NCI-H2227 (cell line): ENCODE results near the gene KIAA1755.
A peak's percentile ranks its signal among the peaks of the same experiment; 100 is the strongest.

ENCODE experiments used
- DNase-seq: peaks from one replicate; lab custom pipeline; 2025; ENCODE audit not compliant: unreplicated experiment; lab: John Stamatoyannopoulos, UW

Gene KIAA1755, protein sequence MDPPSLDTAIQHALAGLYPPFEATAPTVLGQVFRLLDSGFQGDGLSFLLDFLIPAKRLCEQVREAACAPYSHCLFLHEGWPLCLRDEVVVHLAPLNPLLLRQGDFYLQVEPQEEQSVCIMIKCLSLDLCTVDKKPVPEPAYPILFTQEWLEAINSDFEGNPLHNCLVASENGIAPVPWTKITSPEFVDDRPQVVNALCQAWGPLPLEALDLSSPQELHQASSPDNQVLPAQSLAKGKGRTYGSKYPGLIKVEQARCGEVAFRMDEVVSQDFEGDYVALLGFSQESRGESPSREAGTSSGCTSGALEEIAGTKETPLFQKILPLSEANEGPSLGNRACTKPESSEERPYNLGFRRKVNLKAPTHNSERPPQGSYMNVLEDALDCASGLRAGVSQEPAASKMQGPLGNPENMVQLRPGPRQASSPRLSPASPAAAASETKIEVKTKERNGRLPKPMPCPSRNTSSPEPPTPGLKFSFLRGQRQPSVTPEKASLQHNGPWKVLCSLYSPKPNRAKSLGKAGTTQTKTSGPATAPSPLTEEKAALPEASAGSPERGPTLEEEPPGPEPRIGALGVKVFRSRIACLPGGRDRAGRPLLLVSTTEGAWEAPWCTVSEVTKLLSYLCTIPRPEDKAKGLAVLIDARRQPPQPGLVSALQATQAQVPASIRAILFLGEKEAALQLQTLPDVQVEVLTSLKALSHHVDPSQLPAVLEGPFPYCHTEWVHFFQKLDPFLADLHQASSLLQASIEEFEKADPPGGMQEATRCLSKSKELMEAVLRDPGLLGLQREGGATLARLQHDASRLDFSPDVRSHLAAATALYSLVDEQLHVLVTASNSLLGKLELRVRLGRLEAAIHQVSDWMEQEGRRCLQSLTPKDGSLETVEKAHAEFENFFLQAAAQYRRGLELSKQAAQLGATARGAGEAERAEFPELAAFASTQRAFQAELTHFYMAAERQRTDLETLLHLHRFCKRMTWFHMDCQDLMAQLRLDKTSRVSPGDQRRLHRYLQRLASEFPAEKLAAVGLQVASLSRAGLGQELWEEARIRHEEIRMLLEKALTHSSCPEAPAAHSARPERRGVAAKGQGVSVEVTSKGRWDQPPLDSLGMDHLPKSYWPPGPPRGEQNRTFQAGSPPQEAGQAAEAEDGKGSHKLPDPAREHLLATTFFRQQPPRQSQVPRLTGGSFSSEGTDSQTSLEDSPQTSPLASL

DNA sequence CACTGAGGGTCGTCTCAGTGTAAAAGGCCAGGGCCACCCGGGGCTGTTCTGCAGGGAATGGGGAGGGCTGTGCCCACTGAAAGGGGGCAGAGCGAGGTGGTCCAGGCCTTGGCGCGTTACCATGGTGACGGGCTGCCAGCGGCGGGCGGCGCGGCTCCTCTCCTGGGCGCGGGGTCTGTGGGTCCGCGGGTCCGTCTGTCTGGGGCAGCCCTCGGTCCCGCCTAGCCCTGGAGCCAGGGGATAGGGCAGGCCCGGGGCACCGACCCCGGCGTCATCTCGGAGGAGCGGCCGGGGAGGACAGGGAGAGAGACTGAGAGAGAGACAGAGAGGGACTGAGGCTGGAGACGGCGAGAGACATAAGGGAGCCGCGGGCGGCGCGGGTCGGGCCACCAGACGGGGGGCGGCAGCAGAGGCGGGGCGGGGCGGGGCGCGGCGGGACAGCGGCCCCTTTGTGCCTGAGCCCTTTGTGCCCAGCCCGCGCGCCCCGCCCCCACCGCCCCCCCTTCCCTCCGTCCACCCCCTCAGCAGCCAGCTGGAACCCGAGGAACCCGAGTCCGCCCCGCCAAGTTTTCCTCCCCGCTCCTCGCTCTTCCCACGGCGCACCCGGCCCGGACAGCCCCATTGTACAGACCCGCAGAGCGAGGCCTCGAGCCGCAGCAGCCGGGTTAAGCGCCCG lies at the start of gene KIAA1755:
Gene KIAA1755, minus strand, starts transcription at position 358 of the 676 bp plus-strand sequence. Its CDS starts 235 bp downstream, at position 123.
- peak; percentile 42 for DNase-seq

GRCh38 chr20:38308447-38308846 lies 47.9 kb upstream of the KIAA1755 start:
- DNase-seq, result no peak

GRCh38 chr20:38308047-38308438 lies 47.5 kb upstream of the KIAA1755 start:
- no peak for DNase-seq

GRCh38 chr20:38307371-38308046 lies 47.0 kb upstream of the KIAA1755 start:
- no peak for DNase-seq

- no peak for DNase-seq
These were observed 45.8 kb upstream of the KIAA1755 start for GRCh38 chr20:38306379-38306778.

DNA sequence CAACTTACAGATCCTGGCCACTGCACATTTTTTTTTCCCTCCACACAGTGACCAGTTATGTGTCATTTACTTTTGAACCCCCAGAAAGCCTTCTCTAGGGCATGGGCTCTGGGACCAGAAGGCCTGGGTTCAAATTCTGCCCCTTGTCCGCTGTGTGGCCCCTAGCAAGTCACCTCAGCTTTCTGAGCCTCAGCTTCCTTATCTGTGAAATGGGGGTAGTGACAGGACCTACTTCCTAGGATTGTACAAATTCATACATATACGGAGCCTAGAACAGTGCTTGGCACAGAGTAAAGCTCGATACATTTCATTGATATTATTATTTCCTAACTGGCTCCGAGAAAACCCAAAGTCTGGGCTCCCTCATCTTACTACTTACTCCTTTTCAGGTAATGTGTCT lies 45.0 kb upstream of the KIAA1755 start:
- no peak for DNase-seq

- peak; percentile 30 for DNase-seq
These were observed 44.4 kb upstream of the KIAA1755 start for GRCh38 chr20:38304845-38305447.

- DNase-seq, result peak; percentile 24
These were observed 43.4 kb upstream of the KIAA1755 start, which contains the start of gene BPI for GRCh38 chr20:38303908-38304379. Gene BPI, plus strand, starts transcription at chr20:38304156. Its CDS starts 68 bp downstream, at chr20:38304224.

GRCh38 chr20:38302786-38303185 lies 42.3 kb upstream of the KIAA1755 start:
- DNase-seq, result peak; percentile 72

GRCh38 chr20:38301309-38301708 lies 40.8 kb upstream of the KIAA1755 start:
- no peak for DNase-seq

GRCh38 chr20:38300438-38300837 lies 39.9 kb upstream of the KIAA1755 start:
- DNase-seq, result no peak

DNA sequence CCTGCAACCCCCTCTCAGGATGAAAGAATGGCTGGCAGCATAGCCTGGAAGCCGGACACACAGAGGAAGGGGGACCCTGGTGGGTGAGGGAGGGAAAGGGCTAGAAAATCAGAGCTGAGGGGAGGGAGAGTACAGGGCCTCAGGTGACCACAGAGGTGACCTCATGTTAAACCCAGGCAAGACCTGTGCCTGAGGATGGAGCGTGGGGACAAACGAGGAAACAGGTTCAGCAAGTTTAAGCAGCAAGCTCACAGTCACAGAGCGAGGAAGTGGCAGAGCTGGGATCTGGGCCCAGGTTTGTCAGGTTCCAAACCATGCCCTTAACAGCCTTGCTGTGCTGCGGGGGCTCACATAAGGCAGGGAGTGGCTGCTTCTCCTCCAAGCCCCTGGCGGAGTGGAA lies 39.4 kb upstream of the KIAA1755 start:
- no peak for DNase-seq

DNA sequence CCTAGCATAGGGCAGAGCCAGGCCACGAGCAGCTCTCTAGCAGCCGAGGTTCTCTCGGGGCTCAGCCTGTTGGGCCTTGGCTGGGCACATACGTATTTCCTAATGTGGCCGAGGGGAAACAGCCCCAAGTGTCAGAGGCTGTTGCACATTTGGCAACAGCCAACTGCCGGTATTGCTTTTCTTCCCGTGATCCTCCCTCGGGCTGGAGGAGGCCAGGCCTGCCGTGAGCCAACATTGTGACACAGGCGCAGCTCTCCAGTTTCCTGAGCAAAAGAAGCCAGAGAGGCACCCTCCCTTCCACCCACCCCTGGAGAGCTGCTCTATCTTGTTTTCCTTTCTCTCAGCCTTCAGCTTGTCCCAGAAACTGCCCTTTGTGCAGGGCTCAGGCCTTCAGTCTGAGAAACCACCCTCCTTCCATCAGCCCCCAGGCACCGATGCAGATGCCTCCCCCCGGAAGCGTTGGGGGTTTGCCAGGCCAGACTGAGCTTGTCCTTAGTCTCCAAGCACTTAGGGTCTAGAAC lies 38.3 kb upstream of the KIAA1755 start:
- no peak for DNase-seq

GRCh38 chr20:38297916-38298674 lies 37.6 kb upstream of the KIAA1755 start:
- DNase-seq, result no peak

GRCh38 chr20:38296433-38296832 lies 35.9 kb upstream of the KIAA1755 start:
- DNase-seq, result no peak

- DNase-seq, result no peak
These were observed 35.3 kb upstream of the KIAA1755 start for GRCh38 chr20:38295811-38296210.

DNA sequence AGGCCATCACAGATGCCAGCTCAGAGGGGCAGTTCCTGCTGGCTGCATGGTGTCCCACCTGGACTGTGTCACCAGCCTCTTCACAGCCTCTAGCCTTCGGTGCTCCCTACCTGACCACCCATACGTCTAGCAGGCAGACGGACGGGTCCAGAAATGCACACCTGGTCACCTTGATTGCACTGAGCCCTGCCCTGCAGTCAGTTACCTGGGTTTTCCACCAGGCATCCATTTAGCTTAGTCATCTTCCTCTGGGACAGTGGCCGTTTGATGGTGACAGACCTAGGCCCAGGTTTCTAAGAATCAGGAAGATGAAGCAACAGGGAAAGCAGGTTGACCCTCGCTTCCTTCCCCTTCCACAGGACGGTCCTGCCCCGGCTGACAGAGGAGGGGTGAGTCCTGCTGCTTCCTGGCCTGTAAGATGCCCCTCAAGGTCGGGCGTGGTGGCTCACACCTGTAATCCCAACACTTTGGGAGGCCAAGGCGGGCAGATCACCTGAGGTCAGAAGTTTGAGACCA lies 33.6 kb upstream of the KIAA1755 start:
- no peak for DNase-seq

DNA sequence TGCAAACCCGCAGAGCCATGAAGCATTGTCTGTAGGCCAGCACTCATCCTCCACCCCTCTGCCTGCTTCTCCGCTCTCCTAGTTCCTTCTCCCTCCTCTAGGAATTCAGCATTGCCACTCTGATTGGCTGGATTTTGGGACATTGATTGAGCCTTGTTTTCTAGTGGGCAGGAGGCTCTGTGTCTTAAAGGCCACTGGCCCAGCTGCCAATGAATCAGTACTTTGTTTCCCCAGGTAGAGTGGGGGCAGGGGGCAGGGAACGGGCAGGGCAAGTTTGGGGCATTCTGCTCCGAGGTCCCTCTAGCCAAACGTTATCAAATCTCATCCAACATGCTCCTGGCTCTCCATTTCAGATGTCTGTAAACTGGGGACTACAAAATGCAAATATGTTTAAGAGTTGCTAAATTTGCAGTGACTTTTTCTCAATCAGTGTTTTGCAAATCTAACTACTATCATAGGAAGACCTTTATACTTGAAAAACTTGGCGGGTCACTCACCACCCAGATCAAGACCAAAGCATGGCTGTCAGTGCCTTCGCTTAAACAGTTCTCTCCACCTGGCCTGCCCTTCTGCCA lies 33.0 kb upstream of the KIAA1755 start:
- DNase-seq, result no peak
